K562 (cell line): ENCODE results near the gene PLCB1. TPM values are rescaled to one million over a fixed set of nuclear protein-coding genes. Genes with fewer than 3 reads are reported as not detected.

ENCODE experiments used
- ATAC-seq: fragments of 200-7000 bp; cut with Tn5 transposase; 3 replicates; pipeline ENCODE4 v1.9.1; 2020; ENCODE audit warnings: moderate library complexity
- BruUV-seq: library from RNA; stranded (reverse); fragments of 400-500 nt; replicated peaks from 2 replicates; lab custom pipeline; 2021; lab: Mats Ljungman, UMichigan
- CTCF ChIA-PET: fragments of 300-600 bp; formaldehyde crosslinking; extraction: SDS; loops from one replicate; lab custom pipeline; 2021; ENCODE audit warnings: low intra/inter-chr PET ratio; lab: Yijun Ruan, JAX
- POLR2A ChIA-PET: fragments of 300-600, 350-650 bp; sonication (Branson Sonifier 250); formaldehyde crosslinking; extraction: SDS; loops from one replicate; lab custom pipeline; 2021; ENCODE audit warnings: antibody characterized with exemption, inconsistent platforms; lab: Yijun Ruan, JAX
- DNase-seq, 4 experiments: peaks; one replicate each; pipeline versions ENCODE4 v3.0.0 to v3.0.0-alpha.2; 2011 to 2018; ENCODE audit warnings: low spot score in 3 of 4, mixed read lengths in 3 of 4; ENCODE audit errors: extremely low read depth in 1 of 4
- FAIRE-seq: peaks from 2 replicates; lab custom pipeline; 2011; peaks lifted over from hg19 to GRCh38; lab: Jason Lieb, UNC
- H2AFZ ChIP-seq: 2 replicates; pipeline ENCODE4 v1.6.0; 2011; ENCODE audit warnings: low read depth, low read length, control low read depth, inconsistent platforms
- H3K27ac ChIP-seq: fragments of 200-600 bp; 3 replicates; pipeline ENCODE4 v1.8.0; 2011; ENCODE audit warnings: low read depth, mild to moderate bottlenecking, control low read depth, inconsistent platforms, low read length, moderate library complexity, mixed read lengths; ENCODE audit errors: extremely low read depth
- H3K27me3 ChIP-seq, 2 experiments: fragments of 300-600 bp in 1 of 2; 2 replicates in 1 of 2; 3 replicates in 1 of 2; pipeline versions ENCODE4 v1.6.0 to v1.8.0; 2011; ENCODE audit warnings: inconsistent platforms in 2 of 2, low read length in 2 of 2, mild to moderate bottlenecking in 1 of 2, mixed read lengths in 1 of 2, moderate library complexity in 1 of 2; ENCODE audit not compliant: control insufficient read depth in 2 of 2, insufficient read depth in 2 of 2
- H3K36me3 ChIP-seq: fragments of 300-600 bp; 3 replicates; pipeline ENCODE4 v1.8.0; 2011; ENCODE audit warnings: mild to moderate bottlenecking, low read length, inconsistent platforms; ENCODE audit not compliant: control insufficient read depth, insufficient read depth
- H3K4me1 ChIP-seq, 2 experiments: fragments of 200-600 bp in 1 of 2; replicated peaks in 1 of 2; 2 replicates in 1 of 2; 3 replicates in 1 of 2; pipeline versions ENCODE4 v1.5.1 to v1.8.0; 2011; ENCODE audit warnings: inconsistent platforms in 2 of 2, low read length in 2 of 2, mild to moderate bottlenecking in 1 of 2, mixed read lengths in 1 of 2, moderate library complexity in 1 of 2; ENCODE audit not compliant: control insufficient read depth in 2 of 2, insufficient read depth in 2 of 2
- H3K4me2 ChIP-seq: 2 replicates; pipeline ENCODE4 v1.6.1; 2011; ENCODE audit warnings: low read length, control low read depth, inconsistent platforms, mixed read lengths; ENCODE audit not compliant: insufficient read depth
- H3K4me3 ChIP-seq: fragments of 200-600 bp; sonication (generic), shearing (Covaris generic); 2 replicates; pipeline ENCODE4 v1.5.1; 2016; ENCODE audit warnings: control low read depth, inconsistent platforms
- H3K79me2 ChIP-seq: fragments of 200-600 bp; 3 replicates; pipeline ENCODE4 v1.8.0; 2011; ENCODE audit warnings: low read length, inconsistent platforms; ENCODE audit not compliant: control insufficient read depth, insufficient read depth
- H3K9ac ChIP-seq, 2 experiments: 2 replicates each; pipeline versions ENCODE4 v1.6.0 to v1.6.1; 2011; ENCODE audit warnings: low read depth in 2 of 2, low read length in 2 of 2, control low read depth in 1 of 2, inconsistent platforms in 1 of 2, mild to moderate bottlenecking in 1 of 2, mixed read lengths in 1 of 2; ENCODE audit not compliant: insufficient read depth in 1 of 2
- H3K9me1 ChIP-seq: one replicate; pipeline ENCODE4 v1.6.0; 2011; ENCODE audit warnings: inconsistent platforms, mild to moderate bottlenecking, low read length, moderate library complexity; ENCODE audit not compliant: control insufficient read depth, insufficient read depth
- H3K9me3 ChIP-seq: replicated peaks from 2 replicates; pipeline ENCODE4 v1.5.1; 2011; ENCODE audit warnings: low read depth, low read length, inconsistent platforms; ENCODE audit not compliant: control insufficient read depth, insufficient read depth
- H4K20me1 ChIP-seq: replicated peaks from 2 replicates; pipeline ENCODE4 v1.6.1; 2011; ENCODE audit warnings: low read length, inconsistent platforms, mixed read lengths; ENCODE audit not compliant: control insufficient read depth, insufficient read depth
- CLOCK ChIP-seq: fragments of 250-450 bp; sonication (Bioruptor Pico); IDR thresholded peaks from 2 replicates; pipeline ENCODE4 v1.4.0; 2020; ENCODE audit warnings: mild to moderate bottlenecking, moderate library complexity, borderline replicate concordance
- DACH1 ChIP-seq: fragments of 450-650 bp; IDR thresholded peaks from 2 replicates; pipeline ENCODE4 v1.6.1; 2018; ENCODE audit not compliant: partially characterized antibody
- EP300 ChIP-seq: IDR thresholded peaks from 2 replicates; pipeline ENCODE4 v1.6.1; 2012; ENCODE audit warnings: low read length, improper control_type of control experiment
- FOSL1 ChIP-seq: fragments of 200-800 bp; sonication (Bioruptor generic); conservative IDR thresholded peaks from 2 replicates; pipeline ENCODE4 v1.6.1; 2016; ENCODE audit warnings: missing genetic modification characterization, missing compliant biosample characterization
- GABPB2 ChIP-seq: fragments of 250-450 bp; sonication (Bioruptor Pico); conservative IDR thresholded peaks from 2 replicates; pipeline ENCODE4 v1.5.1; 2021; ENCODE audit warnings: mild to moderate bottlenecking
- ID3 ChIP-seq, 2 experiments: fragments of 250-450 bp in 1 of 2; fragments of 450-650 bp in 1 of 2; sonication (Bioruptor Pico) in 1 of 2; IDR thresholded peaks; 2 replicates each; pipeline versions ENCODE4 v1.6.1 to v1.8.0; 2016 to 2021; ENCODE audit warnings: mild to moderate bottlenecking in 2 of 2, moderate library complexity in 2 of 2, missing compliant biosample characterization in 1 of 2, missing genetic modification characterization in 1 of 2
- IRF2 ChIP-seq: sonication (generic); formaldehyde crosslinking; IDR thresholded peaks from 2 replicates; pipeline ENCODE4 v1.8.1; 2022; ENCODE audit warnings: mild to moderate bottlenecking, missing genetic modification reagents
- KHSRP ChIP-seq: fragments of 450-650 bp; IDR thresholded peaks from 2 replicates; pipeline ENCODE4 v1.6.1; 2017
- PURB ChIP-seq: sonication (generic); formaldehyde crosslinking; IDR thresholded peaks from 2 replicates; pipeline ENCODE4 v1.9.0; 2021; ENCODE audit warnings: low read depth, mild to moderate bottlenecking, missing genetic modification reagents
- STAT6 ChIP-seq: sonication (generic); formaldehyde crosslinking; IDR thresholded peaks from 2 replicates; pipeline ENCODE4 v1.8.1; 2023; ENCODE audit warnings: mild to moderate bottlenecking, missing genetic modification reagents
- ZNF239 ChIP-seq: fragments of 250-450 bp; sonication (Bioruptor Pico); IDR thresholded peaks from 2 replicates; pipeline ENCODE4 v1.4.0; 2020; ENCODE audit warnings: mild to moderate bottlenecking
- WGBS: fragments of 100-300 bp; shearing (Covaris generic); methylation state at CpG from one replicate; pipeline ENCODE4 v1.1.6; 2016; ENCODE audit warnings: low coverage, mixed read lengths; ENCODE audit not compliant: insufficient coverage; ENCODE audit errors: missing lambda C conversion rate; 5-methylcytosine and 5-hydroxymethylcytosine counted together
- in situ Hi-C: fragments of 300-500 bp; cut with MboI; formaldehyde crosslinking; loops from 4 replicates; pipeline ENCODE4 v1.15.0; 2018; ENCODE audit warnings: inconsistent platforms, mixed read lengths
- intact Hi-C: fragments of 100-400 bp; cut with micrococcal nuclease; formaldehyde crosslinking; loops from 2 replicates; pipeline ENCODE4 v1.14.2; 2022
- polyA plus RNA-seq, 8 experiments: library from polyadenylated mRNA; depleted of rRNA in 4 of 8; stranded (reverse) in 5 of 8; unstranded in 3 of 8; fragments of >200 nt; fragmentation: Nextera tagmentation in 2 of 8; fragmentation: Illumina TruSeq in 1 of 8; extraction: Ambion mirVana in 2 of 8; extraction: Trizol in 1 of 8; gene quantifications; 2 replicates each; pipeline versions ENCODE4 v1.2.1 to v1.2.3, GENCODE V29; 2011 to 2014; ENCODE audit warnings: inconsistent platforms in 1 of 8, missing spikeins in 1 of 8
- total RNA-seq, 7 experiments: library from RNA; depleted of rRNA in 6 of 7; stranded (reverse); fragments of >200 nt in 6 of 7; fragmentation: Illumina TruSeq in 2 of 7; extraction: Trizol in 2 of 7; gene quantifications; 2 replicates each; pipeline versions ENCODE4 v1.2.1 to v1.2.3, GENCODE V29; 2011 to 2021; ENCODE audit warnings: low replicate concordance in 1 of 7
- TF ChIP-seq, protein P1 (sequence below): sonication (generic); formaldehyde crosslinking; IDR thresholded peaks from 2 replicates; pipeline ENCODE4 v1.8.0; 2023; ENCODE audit warnings: mild to moderate bottlenecking, missing genetic modification reagents

Gene PLCB1
- total and polyA plus RNA-seq, 9 of the 15 experiments (the other 6 are each of a cell fraction or from before 2014, with no cell fraction given), result 0.34 to 3.1 (median 1.3) TPM

GRCh38 chr20:8706961-8707700, 575.1 kb downstream of the PLCB1 start:
- in situ Hi-C loops, result loop anchor here (25.0 kb wide), 2 partner anchors 670 to 770 kb away; partner anchors contain the start of gene HAO1
- TF ChIP-seq, protein P1, sequence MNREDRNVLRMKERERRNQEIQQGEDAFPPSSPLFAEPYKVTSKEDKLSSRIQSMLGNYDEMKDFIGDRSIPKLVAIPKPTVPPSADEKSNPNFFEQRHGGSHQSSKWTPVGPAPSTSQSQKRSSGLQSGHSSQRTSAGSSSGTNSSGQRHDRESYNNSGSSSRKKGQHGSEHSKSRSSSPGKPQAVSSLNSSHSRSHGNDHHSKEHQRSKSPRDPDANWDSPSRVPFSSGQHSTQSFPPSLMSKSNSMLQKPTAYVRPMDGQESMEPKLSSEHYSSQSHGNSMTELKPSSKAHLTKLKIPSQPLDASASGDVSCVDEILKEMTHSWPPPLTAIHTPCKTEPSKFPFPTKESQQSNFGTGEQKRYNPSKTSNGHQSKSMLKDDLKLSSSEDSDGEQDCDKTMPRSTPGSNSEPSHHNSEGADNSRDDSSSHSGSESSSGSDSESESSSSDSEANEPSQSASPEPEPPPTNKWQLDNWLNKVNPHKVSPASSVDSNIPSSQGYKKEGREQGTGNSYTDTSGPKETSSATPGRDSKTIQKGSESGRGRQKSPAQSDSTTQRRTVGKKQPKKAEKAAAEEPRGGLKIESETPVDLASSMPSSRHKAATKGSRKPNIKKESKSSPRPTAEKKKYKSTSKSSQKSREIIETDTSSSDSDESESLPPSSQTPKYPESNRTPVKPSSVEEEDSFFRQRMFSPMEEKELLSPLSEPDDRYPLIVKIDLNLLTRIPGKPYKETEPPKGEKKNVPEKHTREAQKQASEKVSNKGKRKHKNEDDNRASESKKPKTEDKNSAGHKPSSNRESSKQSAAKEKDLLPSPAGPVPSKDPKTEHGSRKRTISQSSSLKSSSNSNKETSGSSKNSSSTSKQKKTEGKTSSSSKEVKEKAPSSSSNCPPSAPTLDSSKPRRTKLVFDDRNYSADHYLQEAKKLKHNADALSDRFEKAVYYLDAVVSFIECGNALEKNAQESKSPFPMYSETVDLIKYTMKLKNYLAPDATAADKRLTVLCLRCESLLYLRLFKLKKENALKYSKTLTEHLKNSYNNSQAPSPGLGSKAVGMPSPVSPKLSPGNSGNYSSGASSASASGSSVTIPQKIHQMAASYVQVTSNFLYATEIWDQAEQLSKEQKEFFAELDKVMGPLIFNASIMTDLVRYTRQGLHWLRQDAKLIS (CRISPR knock-in tag), result no peak
- TF ChIP-seq EP300 (no peak), DACH1 (no peak), CLOCK (CRISPR knock-in tag) (no peak), IRF2 (no peak), FOSL1 (no peak), STAT6 (CRISPR knock-in tag) (no peak), ID3 (CRISPR knock-in tag; IDR thresholded peaks at IDR 0.05) (no peak), ID3 (tag; IDR thresholded peaks at IDR 0.05) (no peak), PURB (CRISPR knock-in tag) (no peak), KHSRP (no peak), GABPB2 (no peak), ZNF239 (CRISPR knock-in tag) (no peak)

More at GRCh38 chr20:8706961-8707700, 575.1 kb downstream of the PLCB1 start:
- POLR2A ChIA-PET, result no interaction called here
- Histone ChIP-seq H2AFZ (no peak overlapping the region), H3K9ac (no peak overlapping the region), H3K27me3 (no peaks in the 10 kb centered on the region), H3K4me1 (no peaks in the 10 kb centered on the region), H4K20me1 (no peaks in the 10 kb centered on the region), H3K9me3 (no peaks in the 10 kb centered on the region), H3K4me2 (no peak overlapping the region), H3K4me3 (no peak overlapping the region), H3K27ac (no peak overlapping the region), H3K79me2 (no peaks in the 10 kb centered on the region), H3K9me1 (no peaks in the 10 kb centered on the region), H3K36me3 (no peaks in the 10 kb centered on the region)
- no peak for ATAC-seq
- WGBS, result 0% methylated on average over 5 of the region's 5 CpGs
- CTCF ChIA-PET, result no interaction called here
- intact Hi-C loops, result no loop called here
- no peak for FAIRE-seq
- no peak for DNase-seq
- no TSS peak for BruUV-seq
